Non-pigmented ciliary epithelial cell (primary cell): ENCODE data around the gene PGAP6.
A peak's percentile ranks its signal among the peaks of the same experiment; 100 is the strongest.
"Not testable (repeated sequence)": the region's sequence is repeated elsewhere in the genome, so short reads cannot be mapped to it uniquely, and the experiment has no call there.

ENCODE experiments used
- DNase-seq: peaks from one replicate; pipeline ENCODE4 v3.0.0-alpha.2; 2010; ENCODE audit warnings: low read depth

PGAP6 gene

DNA sequence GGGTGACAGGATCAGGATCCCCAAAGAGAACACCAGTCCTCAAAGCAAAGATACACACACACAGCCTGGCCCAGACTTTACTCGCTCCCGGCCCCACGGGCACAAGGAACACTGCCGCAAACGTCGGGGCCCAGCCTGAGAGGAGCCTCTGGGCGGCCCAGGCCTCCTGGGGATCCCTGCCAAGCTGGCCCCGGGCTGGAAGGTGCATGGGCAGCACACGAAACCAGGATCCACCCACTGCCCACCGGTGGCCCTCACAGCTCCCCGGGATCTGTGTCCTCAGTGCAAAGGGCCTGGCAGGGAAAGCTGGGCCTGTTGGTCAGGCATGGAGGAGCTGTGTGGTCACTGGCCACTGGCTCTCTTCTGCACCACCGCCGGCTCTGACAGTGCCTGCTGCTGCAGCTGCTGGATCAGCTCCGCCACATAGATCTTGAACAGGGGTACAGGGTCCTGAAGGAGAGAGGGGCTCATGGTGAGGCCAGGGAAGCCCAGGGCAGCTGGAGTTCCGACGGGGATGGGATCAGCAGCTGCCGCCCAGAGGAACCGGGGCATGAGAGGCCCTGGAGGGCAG lies 14.4 kb downstream of the PGAP6 start:
- DNase-seq: no peak

DNA sequence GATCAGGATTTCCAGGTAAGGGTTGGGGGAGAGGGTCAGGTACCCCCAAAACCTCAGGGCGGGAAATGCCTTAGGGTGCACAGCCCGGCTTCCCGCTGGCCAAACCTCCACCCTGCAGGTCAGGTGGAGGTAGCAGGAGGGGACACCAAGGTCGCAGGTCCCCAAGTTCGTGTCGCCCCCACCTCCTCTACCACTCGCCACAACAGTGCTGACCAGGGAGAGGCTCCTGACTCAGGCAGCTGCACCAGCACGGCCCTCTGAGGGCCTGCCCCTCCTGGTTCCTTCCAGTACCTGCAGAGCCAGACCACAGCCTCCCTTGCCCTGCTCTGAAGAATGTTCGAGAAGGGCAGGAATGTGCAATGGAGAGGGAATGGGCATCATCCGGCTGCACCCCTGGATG lies 15.3 kb downstream of the PGAP6 start:
- DNase-seq: no peak

DNA sequence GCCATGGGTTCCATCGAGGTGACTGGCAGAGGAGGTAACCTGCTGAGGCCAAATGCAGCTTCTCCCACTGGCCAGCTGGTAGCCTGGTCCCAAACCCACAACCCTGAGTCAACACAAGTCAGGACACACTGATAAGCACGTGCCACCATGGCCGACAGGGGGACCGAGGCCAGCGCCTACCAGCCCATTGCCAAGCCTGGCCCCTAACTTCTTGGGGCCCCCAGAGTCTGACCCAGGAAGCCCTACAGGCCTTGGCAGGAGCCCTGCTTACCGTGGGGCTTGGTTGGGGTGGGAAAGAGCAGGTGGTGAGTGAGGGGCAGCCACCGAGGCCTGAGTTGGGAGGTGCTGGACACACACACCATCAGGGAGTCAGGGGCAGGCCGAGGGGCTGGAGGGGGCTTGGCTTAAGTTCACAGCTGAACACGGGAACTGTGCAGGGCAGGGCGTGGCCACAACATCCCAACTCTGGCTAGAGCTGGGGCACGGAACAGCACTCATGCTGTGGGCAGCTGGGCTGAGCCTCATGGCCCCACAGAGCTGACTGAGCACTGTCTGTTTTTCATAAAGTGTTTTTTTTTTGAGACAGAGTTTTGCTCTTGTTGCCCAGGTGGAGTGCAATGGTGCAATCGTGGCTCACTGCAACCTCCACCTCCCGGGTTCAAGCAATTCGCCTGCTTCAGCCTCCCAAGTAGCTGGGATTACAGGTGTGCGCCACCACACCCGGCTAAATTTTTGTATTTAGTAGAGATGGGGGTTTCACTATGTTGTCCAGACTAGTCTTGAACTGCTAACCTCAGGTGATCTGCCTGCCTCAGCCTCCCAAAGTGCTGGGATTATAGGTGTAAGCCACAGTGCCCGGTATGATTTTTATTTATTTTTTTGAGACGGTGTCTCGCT lies 16.9 kb downstream of the PGAP6 start:
- DNase-seq: no peak

DNA sequence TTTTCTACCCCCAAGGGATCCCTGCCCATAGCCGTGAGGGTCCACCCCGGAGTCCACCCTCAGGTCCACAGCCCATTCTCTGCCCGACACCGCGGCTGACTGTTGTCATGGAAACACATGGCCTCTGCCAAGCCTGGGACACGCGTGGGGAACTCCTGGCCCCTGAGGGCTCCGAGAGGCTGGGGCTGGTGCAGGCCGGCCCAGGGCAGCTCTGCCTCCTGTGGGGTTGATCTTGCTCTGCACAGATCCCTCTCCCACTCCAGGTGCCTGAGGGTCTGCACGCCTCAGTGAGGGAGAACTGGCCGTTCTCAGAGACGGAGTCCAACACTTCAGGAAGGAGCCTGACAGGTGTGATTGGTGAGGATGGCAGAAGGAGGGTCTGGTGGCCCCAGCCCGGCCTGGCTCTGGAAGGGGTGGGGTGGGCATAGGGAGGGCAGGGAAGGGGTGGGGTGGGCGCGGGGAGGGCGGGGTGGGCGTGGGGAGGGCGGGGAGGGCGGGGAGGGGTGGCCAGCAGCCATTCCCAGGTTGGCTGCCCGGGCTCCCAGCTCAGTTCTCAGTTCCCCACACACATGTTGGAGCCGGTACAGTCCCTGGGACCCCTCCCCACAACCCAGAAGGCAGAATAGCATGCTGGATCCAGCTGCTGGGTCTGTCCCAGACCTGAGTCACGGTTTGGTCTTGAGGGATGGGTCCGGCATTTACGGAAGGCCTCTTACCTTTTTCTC lies 17.9 kb downstream of the PGAP6 start:
- DNase-seq: no peak

DNA sequence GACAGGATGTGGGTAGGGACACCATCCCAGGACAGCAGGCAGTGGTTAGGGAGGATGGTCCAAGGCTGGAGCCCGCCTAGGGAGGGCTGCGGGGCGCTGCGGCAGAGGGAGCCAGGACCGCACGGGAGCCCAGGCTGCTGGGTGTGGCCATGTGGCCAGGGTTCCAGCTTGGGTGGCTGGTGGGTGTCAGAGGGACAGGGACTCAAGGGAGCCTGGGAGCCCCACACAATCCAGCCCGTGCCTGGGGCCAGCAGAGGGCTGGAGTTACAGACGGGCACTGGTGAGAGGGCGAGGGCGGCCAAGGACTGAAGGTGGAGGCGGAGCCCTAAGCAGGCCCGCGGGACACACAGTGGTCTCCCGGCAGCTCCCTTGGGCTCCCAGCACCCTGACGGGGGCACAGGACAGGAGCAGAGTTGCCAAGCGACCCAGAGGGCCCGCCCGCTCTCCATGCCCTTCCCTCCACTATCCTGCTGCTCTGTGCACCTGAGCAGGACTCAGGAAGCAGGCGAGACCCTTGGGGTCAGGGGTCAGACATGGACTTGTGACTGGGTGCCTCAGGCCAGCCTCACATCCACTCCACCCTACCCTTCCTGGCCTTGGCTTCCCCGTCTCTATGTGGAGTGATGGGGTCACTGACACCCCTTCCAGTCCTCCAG lies 18.5 kb downstream of the PGAP6 start:
- DNase-seq: no peak

DNA sequence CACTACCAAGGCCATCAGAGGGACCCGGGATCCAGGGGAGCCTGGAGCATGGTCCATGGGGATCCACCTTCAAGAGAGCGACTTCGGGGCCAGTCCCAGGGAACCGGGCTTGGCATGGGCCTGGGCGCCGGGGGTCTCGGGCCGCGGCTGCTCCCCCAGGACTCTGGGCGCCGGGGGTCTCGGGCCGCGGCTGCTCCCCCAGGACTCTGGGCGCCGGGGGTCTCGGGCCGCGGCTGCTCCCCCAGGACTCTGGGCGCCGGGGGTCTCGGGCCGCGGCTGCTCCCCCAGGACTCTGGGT lies 19.1 kb downstream of the PGAP6 start:
- DNase-seq: not testable (repeated sequence)

DNA sequence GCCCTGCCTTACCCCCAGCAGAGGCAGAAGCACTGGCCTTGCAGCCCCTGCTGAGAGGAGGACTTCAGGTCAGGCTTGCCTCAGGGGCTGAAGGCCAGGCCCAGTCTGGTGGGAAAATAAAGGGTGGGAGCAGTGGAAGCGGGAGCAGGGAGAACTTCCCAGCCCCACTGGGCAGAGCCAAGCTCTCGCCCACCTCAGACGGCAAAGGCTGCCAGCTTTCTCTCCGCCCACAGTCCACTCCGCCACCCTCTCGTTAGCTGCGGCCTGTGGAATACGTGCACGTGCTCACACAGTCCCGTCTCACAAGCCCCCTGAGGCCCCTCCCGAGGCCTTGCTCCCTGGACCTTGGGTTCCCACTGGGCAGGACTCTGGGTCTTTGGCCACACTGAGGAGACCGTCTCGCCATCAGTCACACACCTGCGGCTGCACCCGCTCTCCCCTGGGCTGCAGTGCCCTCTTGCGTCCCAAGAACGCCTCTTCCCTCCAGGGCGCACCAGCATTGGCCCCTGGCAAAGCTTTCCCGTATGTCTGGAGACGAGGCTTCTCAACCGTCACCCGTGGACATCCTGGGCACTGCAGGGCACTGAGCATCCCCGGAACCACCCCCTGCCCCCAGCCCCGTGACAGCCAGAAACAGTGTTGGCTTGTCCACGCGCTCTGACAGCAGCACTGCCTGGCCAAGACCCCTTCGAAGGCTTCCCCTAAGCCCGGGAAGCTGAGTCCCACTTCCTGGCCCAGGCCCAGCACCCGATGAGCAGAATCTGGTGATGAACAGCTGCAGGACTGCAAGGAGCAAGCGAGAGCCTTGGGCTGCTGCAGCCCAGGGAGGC lies 19.7 kb downstream of the PGAP6 start:
- DNase-seq: no peak

DNA sequence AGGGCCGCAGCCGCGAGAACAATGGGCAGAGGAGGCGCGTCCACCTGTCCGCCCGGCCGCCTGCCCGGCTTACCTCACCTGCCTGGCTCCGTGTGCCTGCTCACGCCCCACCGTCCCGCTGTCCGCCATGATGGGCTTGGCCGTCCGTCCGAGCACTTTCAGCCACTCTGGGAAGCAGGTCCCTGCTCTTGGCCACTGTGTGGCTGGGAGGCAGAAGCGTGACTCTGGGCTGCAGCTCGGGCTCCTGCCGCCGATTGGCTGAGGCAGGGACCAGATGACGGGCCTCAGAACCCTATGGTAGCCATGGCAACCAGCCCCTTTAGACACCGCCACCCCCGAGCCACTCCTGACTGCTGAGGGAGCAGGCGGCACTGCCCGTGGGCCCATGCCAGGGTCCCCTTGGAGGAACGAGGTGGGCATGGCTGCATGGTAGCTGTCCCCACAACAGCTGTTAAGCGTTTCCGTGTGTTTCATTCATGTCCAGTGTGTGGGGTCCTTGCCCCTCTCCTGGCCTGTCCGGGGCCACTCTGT lies 20.4 kb downstream of the PGAP6 start:
- no peak for DNase-seq

DNA sequence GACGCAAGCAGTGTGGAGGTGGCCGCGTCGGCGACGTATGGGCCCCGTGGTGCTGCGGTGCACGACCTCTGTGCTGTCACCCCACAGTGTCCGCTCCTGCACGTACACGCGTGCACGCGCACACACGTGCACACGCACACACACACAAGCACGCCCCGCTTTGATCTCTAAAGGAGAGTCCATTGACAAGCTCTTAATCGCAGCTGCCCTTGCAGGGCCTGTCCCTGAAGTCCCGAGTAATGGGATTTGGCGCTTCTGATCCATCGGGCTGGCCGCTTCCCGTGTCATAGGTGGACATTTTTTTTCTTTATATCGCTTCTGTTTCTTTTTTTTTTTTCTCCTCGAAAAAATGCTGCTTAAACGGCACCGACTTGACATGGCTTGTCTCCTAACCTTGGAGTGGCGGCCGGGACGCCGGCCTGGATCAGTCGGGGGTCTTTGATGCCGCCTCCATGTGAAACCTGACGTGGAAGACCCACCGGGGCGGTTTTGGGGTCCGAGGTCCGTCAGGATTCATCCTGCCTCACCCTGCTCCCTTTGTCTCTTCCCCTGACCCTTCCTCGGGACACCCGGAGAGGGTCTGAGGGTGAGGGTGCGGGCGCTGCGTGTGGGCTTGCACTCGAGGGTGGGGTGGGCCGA lies 21.0 kb downstream of the PGAP6 start:
- no peak for DNase-seq

DNA sequence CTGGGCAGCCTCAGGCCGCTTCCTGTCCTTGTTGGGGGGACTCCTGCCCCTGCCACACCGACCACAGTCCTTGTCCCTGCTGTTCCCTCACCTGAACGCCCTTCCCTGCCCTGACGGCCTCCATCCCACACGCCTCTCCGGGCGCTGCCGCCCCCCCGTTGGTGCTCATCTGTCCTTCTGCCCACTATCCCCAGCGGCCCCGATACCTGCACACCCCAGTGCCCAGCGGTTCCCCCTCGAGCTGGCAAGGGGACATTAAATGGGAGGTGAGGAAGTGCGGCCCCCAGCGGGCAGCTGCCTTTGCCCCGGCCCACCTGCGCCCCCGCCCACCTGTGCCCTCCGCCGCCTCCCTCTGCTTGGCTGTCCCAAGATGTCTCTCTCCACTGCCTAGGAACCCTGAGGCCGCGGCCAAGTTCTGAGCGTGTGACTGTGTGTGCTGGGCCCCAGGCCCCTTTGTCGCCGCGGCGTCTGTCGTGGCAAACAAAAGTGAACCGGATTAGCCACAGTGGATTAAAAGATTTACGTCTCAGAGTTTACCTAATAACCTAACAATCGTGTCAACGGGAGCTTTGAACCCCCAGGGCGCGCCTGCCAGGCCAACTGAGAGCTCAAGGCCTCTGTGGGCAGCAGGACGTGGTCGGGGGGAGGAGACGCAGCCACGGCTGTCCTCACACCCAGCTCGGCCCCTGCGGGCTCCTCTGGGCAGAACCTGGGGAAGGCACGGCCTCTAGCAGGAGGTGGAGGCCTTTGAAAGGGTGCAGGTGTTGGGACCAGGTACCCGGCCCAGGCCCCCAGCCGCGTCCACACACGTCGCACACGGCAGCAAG lies 21.7 kb downstream of the PGAP6 start:
- DNase-seq: no peak

DNA sequence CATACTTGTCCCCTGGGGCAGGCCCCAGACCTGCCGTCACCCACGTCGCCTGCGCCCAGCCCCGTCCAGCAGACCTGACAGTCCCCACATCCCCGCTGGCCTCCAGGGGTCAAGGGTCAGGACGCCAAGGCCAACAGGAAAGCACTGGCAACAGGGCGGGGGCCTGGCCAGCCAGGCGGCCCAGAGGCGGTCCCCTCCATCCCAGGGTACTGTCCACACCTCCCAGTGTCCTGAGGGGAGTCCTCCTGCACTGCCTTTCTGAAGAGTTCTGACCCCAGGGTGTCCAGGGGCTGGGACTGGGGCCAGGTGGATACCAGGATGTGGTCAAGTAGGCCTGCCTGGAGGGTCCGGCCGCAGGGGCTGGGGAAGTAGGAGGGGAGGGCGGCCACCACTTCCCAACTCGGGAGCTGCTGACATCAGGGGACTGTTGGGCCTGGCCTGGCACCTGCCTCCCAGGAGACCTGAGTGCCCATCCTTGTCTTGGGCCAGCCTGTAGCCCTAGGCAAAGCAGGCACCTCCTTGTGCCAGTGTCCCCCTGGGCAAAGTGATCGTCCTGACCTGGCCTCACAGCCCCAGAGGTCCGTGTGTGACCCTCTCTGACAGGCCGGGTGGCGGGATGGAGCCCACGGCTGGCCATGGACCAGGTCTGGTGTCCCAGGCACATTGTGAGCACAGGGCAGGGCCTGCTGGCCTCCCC lies 22.6 kb downstream of the PGAP6 start:
- DNase-seq: no peak

DNA sequence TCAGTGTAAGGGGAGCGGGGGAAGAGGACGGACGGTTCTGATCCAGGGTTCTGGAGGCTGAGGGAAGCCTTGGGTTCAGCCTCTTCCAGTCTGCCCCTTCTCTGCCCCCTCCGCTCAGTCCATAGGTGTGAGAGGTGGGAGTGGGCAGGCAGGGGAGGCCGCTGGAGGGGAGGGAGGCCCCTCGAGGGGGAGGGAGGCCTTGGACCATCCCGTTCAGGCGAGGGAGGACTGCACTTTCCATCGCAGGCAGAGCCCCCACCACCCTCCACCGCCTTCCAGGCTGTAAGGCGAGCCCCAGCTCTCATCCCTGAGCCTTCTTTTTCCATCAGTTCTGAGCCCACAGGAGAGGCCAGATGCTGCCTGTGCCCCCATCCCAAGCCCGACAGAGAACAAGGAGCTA lies 25.0 kb downstream of the PGAP6 start:
- no peak for DNase-seq

DNA sequence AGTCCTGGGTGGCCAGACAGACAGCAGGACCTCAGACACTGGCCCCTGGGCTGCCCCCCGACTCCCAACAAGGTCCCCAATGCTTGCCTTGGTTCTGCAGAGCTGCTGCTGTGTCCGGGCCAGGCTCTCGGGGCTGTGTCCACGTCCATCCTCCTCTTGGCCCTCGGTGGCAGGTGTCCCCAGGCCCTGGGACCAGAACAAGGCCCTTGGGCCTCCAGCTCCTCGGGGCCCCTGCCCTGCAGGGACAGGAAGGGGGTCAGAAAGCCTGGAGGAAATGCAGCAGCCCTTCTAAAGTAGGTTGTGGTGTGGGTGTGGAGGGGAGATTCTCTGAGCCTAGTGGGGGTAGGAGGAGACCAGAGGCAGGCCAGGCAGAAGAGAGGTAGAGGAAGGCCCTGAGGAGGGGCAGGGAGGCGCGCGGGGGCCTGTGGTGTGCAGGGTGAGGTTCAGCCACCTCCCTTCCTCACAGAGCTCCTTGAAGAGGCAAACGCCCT lies 26.8 kb downstream of the PGAP6 start:
- no peak for DNase-seq

DNA sequence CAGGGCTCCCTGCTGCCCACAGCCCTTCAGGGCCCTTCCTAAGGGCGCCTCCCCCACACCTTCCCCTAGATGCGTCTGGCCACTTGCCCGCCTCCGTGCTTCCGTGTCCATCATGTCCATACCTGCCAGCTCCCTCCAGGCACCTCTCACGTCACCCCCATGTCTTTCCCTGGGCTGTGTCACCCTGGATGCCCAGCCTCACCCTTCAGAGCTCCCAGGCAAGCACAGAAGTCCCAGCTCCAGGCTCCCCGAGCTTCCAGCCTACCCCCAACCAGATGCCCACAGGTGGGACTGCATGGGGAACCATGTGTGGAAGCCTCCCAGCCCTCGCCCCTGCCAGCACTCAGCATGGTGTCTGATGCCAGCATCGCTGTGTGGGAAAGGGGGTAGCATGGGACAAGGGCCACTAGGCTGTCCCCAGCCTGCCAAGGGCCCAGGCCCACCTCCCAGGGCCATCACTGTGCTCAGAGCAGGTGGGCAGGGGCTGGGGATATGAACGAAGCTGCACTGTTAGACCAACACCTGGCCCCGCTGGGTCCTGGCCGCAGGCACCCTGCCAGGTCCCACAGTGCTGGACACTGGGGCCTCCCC lies 27.4 kb downstream of the PGAP6 start:
- no peak for DNase-seq

DNA sequence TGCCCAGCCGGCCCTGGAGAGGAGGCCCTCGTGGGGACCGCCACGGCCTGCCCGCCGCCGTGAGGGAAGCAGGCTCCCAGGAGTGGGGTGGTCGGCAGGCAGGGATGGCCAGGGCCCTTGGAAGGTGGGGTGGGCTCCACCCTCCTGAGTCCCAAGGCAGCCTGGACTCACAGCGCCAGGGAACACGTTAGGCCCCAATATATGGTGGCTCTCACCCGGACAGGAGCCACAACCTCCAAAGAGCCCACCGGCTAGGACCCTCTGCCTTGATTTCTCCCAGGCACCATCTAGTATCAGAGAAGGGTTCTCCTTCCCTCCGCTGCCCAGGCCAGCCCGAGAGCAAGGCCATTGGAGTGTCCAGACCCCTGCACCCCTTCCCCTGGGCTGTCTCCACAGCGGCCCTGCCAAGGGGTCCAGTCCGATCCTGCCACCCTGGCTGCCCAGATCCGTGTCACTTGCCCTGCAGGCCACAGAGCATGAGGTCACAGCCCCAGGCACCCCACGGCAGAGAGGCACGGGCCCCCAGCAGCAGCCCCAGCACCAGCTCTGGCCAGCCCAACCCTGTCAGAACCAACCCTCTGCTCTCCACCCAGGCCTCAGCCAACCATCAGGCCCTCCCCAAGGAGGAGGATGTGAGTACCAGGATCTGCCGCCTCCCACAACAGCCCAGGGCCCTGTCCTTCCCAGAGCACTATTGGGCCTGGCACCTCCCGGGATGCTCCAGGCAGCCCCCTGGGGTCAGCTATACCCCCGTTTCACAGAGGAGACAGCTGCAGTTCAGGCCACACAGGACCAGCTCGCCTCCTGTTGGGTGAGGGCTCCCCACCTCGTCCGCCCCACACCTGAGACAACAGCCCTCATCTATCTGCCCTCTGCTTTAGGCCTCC lies 28.1 kb downstream of the PGAP6 start:
- no peak for DNase-seq

DNA sequence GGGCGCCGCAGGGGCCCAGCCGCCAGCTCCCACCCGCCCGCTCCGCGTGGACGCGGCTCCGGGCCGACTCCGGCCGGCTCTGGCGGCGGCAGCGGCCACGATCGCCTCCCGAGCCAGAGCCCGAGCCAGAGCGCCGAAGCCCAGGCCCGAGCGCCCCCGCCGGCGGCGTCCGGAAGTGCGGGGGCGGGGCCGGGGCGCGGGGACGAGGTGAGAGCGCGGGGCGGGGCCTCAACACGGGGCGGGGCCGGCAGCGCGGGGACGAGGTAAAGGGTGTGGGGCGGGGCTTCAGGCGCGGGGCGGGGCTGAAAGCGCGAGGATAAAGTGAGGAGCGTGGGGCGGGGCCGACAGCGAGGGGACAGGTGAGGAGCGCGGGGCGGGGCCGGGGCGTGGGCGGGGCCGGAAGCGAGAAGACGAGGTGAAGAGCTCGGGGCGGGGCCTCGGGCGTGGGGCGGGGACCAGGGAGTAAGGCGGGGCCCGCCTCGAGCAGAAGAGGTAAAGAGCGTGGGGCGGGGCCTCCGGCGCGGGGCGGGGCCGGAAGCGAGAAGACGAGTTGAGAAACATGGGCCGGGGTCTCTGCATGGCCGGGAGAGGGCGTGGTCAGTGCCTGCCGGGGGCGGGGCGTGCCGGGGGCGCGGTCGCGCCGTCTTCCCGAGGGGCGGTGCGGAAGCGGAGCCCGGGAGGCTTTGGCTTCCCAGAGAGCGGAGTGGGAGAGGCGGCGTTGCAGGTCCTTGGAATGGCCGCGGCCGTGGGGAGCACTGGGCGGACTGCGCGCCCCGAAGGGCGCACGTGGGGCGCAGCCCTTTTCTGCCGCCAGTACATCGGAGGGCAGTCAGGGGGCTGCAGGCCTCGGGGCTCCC lies 29.0 kb downstream of the PGAP6 start, which contains the start of gene AXIN1:
Gene AXIN1 (minus strand): TSS at position 177 of the 857 bp plus-strand sequence. CDS start 5,698 bp downstream, outside the sequence.
- DNase-seq: peak; percentile 49
